NB4 (cell line): ENCODE results near the gene BICRAL.

Experiments used
- POLR2A ChIP-seq: IDR thresholded peaks from 2 replicates; pipeline ENCODE4 v1.6.1; 2011; ENCODE audit warnings: mild to moderate bottlenecking; ENCODE audit not compliant: insufficient read length; ENCODE audit errors: extremely low read depth
- TF ChIP-seq, protein P1 (sequence below): IDR thresholded peaks from one replicate; pipeline ENCODE4 v1.5.1; 2012; ENCODE audit warnings: low read depth, low read length
- TF ChIP-seq, protein P2 (sequence below): IDR thresholded peaks from 2 replicates; pipeline ENCODE4 v1.6.1; 2011; ENCODE audit warnings: low read depth, low read length

DNA sequence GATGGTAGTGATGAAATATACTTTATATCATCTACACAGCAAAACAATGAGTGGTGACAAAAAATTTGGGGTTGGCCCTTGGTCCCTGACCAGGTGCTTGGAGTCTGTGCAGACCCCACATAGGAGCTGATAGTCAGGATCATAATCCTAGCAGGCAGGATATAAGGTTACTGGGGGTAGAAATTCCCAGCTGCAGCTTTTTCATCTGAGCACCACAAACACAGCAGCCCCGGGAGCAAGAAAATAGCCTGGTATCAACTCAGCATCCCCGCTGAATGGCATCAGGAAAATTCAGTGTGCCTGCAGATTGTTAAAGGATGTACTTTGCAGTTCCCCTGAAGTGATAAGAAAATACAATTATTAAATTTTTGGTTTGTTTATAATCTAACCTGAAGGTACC is 69.7 kb downstream of the BICRAL start:
- TF ChIP-seq, protein P1, sequence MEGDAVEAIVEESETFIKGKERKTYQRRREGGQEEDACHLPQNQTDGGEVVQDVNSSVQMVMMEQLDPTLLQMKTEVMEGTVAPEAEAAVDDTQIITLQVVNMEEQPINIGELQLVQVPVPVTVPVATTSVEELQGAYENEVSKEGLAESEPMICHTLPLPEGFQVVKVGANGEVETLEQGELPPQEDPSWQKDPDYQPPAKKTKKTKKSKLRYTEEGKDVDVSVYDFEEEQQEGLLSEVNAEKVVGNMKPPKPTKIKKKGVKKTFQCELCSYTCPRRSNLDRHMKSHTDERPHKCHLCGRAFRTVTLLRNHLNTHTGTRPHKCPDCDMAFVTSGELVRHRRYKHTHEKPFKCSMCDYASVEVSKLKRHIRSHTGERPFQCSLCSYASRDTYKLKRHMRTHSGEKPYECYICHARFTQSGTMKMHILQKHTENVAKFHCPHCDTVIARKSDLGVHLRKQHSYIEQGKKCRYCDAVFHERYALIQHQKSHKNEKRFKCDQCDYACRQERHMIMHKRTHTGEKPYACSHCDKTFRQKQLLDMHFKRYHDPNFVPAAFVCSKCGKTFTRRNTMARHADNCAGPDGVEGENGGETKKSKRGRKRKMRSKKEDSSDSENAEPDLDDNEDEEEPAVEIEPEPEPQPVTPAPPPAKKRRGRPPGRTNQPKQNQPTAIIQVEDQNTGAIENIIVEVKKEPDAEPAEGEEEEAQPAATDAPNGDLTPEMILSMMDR, result no peak
- TF ChIP-seq POLR2A, result no peak
- TF ChIP-seq, protein P2, sequence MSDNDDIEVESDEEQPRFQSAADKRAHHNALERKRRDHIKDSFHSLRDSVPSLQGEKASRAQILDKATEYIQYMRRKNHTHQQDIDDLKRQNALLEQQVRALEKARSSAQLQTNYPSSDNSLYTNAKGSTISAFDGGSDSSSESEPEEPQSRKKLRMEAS, result no peak
